A549 (cell line): ENCODE results near the gene MTG1. TPM values are rescaled to one million over a fixed set of nuclear protein-coding genes. Genes with fewer than 3 reads are reported as not detected.

Experiments used
- ATAC-seq, 2 experiments: fragments of 200-7000 bp in 1 of 2; fragments of >200 bp in 1 of 2; cut with Nextera tagmentation in 1 of 2; cut with Tn5 transposase in 1 of 2; 3 replicates each; pipeline versions ENCODE4 v1.8.0 to v1.9.1; 2018 to 2020; ENCODE audit warnings: mild to moderate bottlenecking in 1 of 2, moderate library complexity in 1 of 2
- CTCF ChIA-PET: fragments of 300-600 bp; sonication (Branson Sonifier 250); formaldehyde crosslinking; extraction: SDS; loops from one replicate; lab custom pipeline; 2021; ENCODE audit warnings: antibody characterized with exemption, inconsistent platforms; lab: Yijun Ruan, JAX
- POLR2A ChIA-PET: fragments of 350-600 bp; formaldehyde crosslinking; extraction: SDS; loops from one replicate; lab custom pipeline; 2021; ENCODE audit warnings: antibody characterized with exemption, inconsistent platforms; lab: Yijun Ruan, JAX
- DNase-seq, 2 experiments: peaks; one replicate each; pipeline versions ENCODE4 v3.0.0 to v3.0.0-alpha.2; 2011 to 2016; ENCODE audit warnings: low read depth in 1 of 2, low spot score in 1 of 2
- FAIRE-seq: peaks from 2 replicates; lab custom pipeline; 2011; peaks lifted over from hg19 to GRCh38; lab: Jason Lieb, UNC
- H3K27ac ChIP-seq, 2 experiments: fragments of >200 bp; sonication (Bioruptor Twin); formaldehyde crosslinking; 3 replicates each; pipeline ENCODE4 v1.5.1; 2016 to 2017
- H3K4me1 ChIP-seq: fragments of >200 bp; sonication (Bioruptor Twin); formaldehyde crosslinking; 3 replicates; pipeline ENCODE4 v1.6.1; 2016
- H3K4me2 ChIP-seq: fragments of >200 bp; sonication (Bioruptor Twin); formaldehyde crosslinking; 3 replicates; pipeline ENCODE4 v1.6.1; 2016
- H3K4me3 ChIP-seq: fragments of >200 bp; sonication (Bioruptor Twin); formaldehyde crosslinking; 3 replicates; pipeline ENCODE4 v1.5.1; 2016
- H3K9me3 ChIP-seq: fragments of >200 bp; sonication (Bioruptor Twin); formaldehyde crosslinking; 3 replicates; pipeline ENCODE4 v1.6.1; 2016
- BHLHE40 ChIP-seq: IDR thresholded peaks from 2 replicates; pipeline ENCODE4 v1.6.1; 2012; ENCODE audit warnings: low read depth, low read length, inconsistent platforms
- CBX2 ChIP-seq: fragments of 200-600 bp; sonication (generic); IDR thresholded peaks from 2 replicates; pipeline ENCODE4 v1.6.1; 2016; ENCODE audit warnings: low read depth, mild to moderate bottlenecking, borderline replicate concordance
- CBX8 ChIP-seq: fragments of 200-600 bp; sonication (generic); IDR thresholded peaks from 2 replicates; pipeline ENCODE4 v1.6.1; 2016
- CEBPB ChIP-seq, 2 experiments: fragments of >200 bp in 1 of 2; sonication (Bioruptor Twin) in 1 of 2; formaldehyde crosslinking in 1 of 2; IDR thresholded peaks; 2 replicates each; pipeline ENCODE4 v1.6.1; 2012 to 2016
- CHD4 ChIP-seq: fragments of 200-600 bp; sonication (generic); IDR thresholded peaks from 2 replicates; pipeline ENCODE4 v1.6.1; 2016; ENCODE audit warnings: antibody characterized with exemption, mild to moderate bottlenecking, borderline replicate concordance
- EHF ChIP-seq: fragments of 250-450 bp; sonication (Bioruptor Pico); IDR thresholded peaks from 2 replicates; pipeline ENCODE4 v1.5.0; 2020; ENCODE audit warnings: mild to moderate bottlenecking
- EP300 ChIP-seq, 2 experiments: fragments of >200 bp; sonication (Bioruptor Twin); formaldehyde crosslinking; IDR thresholded peaks; 2 replicates in 1 of 2; 3 replicates in 1 of 2; pipeline ENCODE4 v1.6.1; 2016 to 2017
- ESRRA ChIP-seq: fragments of 150-350 bp; IDR thresholded peaks from 2 replicates; pipeline ENCODE4 v1.6.1; 2014; ENCODE audit warnings: mild to moderate bottlenecking, low read length, borderline replicate concordance
- GATA3 ChIP-seq: IDR thresholded peaks from 2 replicates; pipeline ENCODE4 v1.6.1; 2012; ENCODE audit warnings: borderline replicate concordance
- HOXA7 ChIP-seq: fragments of 250-450 bp; sonication (Bioruptor Pico); IDR thresholded peaks from 2 replicates; pipeline ENCODE4 v1.5.0; 2020; ENCODE audit warnings: mild to moderate bottlenecking, moderate library complexity
- HOXB5 ChIP-seq: fragments of 250-450 bp; sonication (Bioruptor Pico); IDR thresholded peaks from 2 replicates; pipeline ENCODE4 v1.5.0; 2020; ENCODE audit warnings: mild to moderate bottlenecking, moderate library complexity
- MAZ ChIP-seq: fragments of 150-350 bp; IDR thresholded peaks from 2 replicates; pipeline ENCODE4 v1.6.1; 2014; ENCODE audit warnings: antibody characterized with exemption, low read depth, low read length, borderline replicate concordance
- MYC ChIP-seq: IDR thresholded peaks from 2 replicates; pipeline ENCODE4 v1.6.1; 2012; ENCODE audit warnings: mild to moderate bottlenecking, inconsistent platforms, low read length, improper control_type of control experiment, borderline replicate concordance
- NFE2L2 ChIP-seq: fragments of 150-350 bp; conservative IDR thresholded peaks from 2 replicates; pipeline ENCODE4 v1.6.1; 2014; ENCODE audit warnings: low read length
- NPAS2 ChIP-seq: fragments of 250-450 bp; sonication (Bioruptor Pico); IDR thresholded peaks from 2 replicates; pipeline ENCODE4 v1.8.0; 2022; ENCODE audit warnings: mild to moderate bottlenecking, moderate library complexity, borderline replicate concordance
- POLR2A ChIP-seq: IDR thresholded peaks from 2 replicates; pipeline ENCODE4 v1.6.1; 2012; ENCODE audit warnings: mild to moderate bottlenecking, low read length
- POLR2AphosphoS2 ChIP-seq: conservative IDR thresholded peaks from 2 replicates; pipeline ENCODE4 v1.6.1; 2012; ENCODE audit warnings: low read length, improper control_type of control experiment, inconsistent platforms
- RCOR1 ChIP-seq: fragments of 150-350 bp; IDR thresholded peaks from 2 replicates; pipeline ENCODE4 v1.6.1; 2014; ENCODE audit warnings: antibody characterized with exemption, low read length, low read depth
- RFX5 ChIP-seq: fragments of 450-650 bp; IDR thresholded peaks from 2 replicates; pipeline ENCODE4 v1.7.1; 2014; ENCODE audit warnings: antibody characterized with exemption, mild to moderate bottlenecking, moderate library complexity
- SMC3 ChIP-seq: fragments of >200 bp; sonication (Bioruptor Twin); formaldehyde crosslinking; IDR thresholded peaks from 3 replicates; pipeline ENCODE4 v1.6.1; 2018; ENCODE audit warnings: inconsistent platforms
- SREBF2 ChIP-seq: fragments of 450-650 bp; IDR thresholded peaks from 2 replicates; pipeline ENCODE4 v1.6.1; 2014; ENCODE audit warnings: mild to moderate bottlenecking, moderate library complexity
- TFCP2L1 ChIP-seq: fragments of 250-450 bp; sonication (Bioruptor Pico); IDR thresholded peaks from 2 replicates; pipeline ENCODE4 v1.5.0; 2021; ENCODE audit warnings: mild to moderate bottlenecking
- WGBS: methylation state at CpG from one replicate; pipeline ENCODE4 v1.1.6; 2017; ENCODE audit errors: missing lambda C conversion rate; 5-methylcytosine and 5-hydroxymethylcytosine counted together
- polyA plus RNA-seq, 4 experiments: library from polyadenylated mRNA; depleted of rRNA in 3 of 4; stranded (reverse); fragments of >200 nt; fragmentation: RNase III in 1 of 4; extraction: RNeasy Plus Mini Kit Qiagen cat#74134 plus additional on column Dnase treatment in 1 of 4; gene quantifications; 2 replicates in 3 of 4; 3 replicates in 1 of 4; pipeline ENCODE4 v1.2.3, GENCODE V29; 2011 to 2017
- TF ChIP-seq, protein P1 (sequence below): fragments of >200 bp; sonication (Bioruptor Twin); formaldehyde crosslinking; IDR thresholded peaks from 3 replicates; pipeline ENCODE4 v1.6.1; 2016
- TF ChIP-seq, protein P2 (sequence below): fragments of >200 bp; sonication (Bioruptor Twin); formaldehyde crosslinking; IDR thresholded peaks from 3 replicates; pipeline ENCODE4 v1.5.1; 2016
- TF ChIP-seq, protein P3 (sequence below): fragments of 250-450 bp; sonication (Bioruptor Pico); IDR thresholded peaks from 2 replicates; pipeline ENCODE4 v1.5.0; 2020; ENCODE audit warnings: low read depth, mild to moderate bottlenecking, moderate library complexity
- TF ChIP-seq, protein P4 (sequence below): fragments of 450-650 bp; IDR thresholded peaks from 2 replicates; pipeline ENCODE4 v1.6.1; 2014; ENCODE audit warnings: antibody characterized with exemption
- TF ChIP-seq, protein P5 (sequence below): IDR thresholded peaks from 2 replicates; pipeline ENCODE4 v1.6.1; 2012
- TF ChIP-seq, protein P6 (sequence below): IDR thresholded peaks from 2 replicates; pipeline ENCODE4 v1.6.1; 2012

Gene MTG1
- polyA plus RNA-seq, 2 of the 4 experiments (the other 2 are of a cell fraction) = 60.3 to 67.2 TPM

DNA sequence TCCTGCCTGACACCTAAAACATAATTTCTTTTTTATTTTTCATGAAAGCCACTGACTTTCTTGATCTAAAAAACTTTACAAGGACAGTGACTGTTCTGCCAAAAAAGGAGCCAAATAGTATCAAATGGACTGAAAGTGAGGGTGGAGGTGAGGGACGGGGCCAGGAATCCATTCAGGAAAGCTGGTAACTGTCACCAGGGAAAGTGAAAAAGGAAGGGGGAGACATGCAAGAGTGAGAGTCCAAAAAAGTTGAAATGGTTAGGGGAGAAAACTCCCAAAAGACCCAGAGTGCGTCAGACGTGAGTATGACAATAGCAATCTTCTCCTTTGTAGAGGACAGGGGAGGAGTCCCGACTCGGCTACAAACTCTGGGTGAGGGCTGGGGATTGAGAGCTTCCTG lies 49.7 kb upstream of the MTG1 start:
- no peak for TF ChIP-seq ESRRA
- TF ChIP-seq, protein P1, sequence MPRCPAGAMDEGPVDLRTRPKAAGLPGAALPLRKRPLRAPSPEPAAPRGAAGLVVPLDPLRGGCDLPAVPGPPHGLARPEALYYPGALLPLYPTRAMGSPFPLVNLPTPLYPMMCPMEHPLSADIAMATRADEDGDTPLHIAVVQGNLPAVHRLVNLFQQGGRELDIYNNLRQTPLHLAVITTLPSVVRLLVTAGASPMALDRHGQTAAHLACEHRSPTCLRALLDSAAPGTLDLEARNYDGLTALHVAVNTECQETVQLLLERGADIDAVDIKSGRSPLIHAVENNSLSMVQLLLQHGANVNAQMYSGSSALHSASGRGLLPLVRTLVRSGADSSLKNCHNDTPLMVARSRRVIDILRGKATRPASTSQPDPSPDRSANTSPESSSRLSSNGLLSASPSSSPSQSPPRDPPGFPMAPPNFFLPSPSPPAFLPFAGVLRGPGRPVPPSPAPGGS = no peak
- no peak for TF ChIP-seq EHF
- no peak for TF ChIP-seq BHLHE40
- TF ChIP-seq SREBF2 = no peak
- TF ChIP-seq POLR2AphosphoS2 = no peak
- no peak for TF ChIP-seq TFCP2L1 (CRISPR knock-in tag)
- no peak for TF ChIP-seq MYC
- TF ChIP-seq EP300 (IDR thresholded peaks at IDR 0.05) = no peak
- TF ChIP-seq, protein P2, sequence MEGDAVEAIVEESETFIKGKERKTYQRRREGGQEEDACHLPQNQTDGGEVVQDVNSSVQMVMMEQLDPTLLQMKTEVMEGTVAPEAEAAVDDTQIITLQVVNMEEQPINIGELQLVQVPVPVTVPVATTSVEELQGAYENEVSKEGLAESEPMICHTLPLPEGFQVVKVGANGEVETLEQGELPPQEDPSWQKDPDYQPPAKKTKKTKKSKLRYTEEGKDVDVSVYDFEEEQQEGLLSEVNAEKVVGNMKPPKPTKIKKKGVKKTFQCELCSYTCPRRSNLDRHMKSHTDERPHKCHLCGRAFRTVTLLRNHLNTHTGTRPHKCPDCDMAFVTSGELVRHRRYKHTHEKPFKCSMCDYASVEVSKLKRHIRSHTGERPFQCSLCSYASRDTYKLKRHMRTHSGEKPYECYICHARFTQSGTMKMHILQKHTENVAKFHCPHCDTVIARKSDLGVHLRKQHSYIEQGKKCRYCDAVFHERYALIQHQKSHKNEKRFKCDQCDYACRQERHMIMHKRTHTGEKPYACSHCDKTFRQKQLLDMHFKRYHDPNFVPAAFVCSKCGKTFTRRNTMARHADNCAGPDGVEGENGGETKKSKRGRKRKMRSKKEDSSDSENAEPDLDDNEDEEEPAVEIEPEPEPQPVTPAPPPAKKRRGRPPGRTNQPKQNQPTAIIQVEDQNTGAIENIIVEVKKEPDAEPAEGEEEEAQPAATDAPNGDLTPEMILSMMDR = no peak
- no peak for TF ChIP-seq CBX8
- TF ChIP-seq SMC3 = no peak
- TF ChIP-seq, protein P3, sequence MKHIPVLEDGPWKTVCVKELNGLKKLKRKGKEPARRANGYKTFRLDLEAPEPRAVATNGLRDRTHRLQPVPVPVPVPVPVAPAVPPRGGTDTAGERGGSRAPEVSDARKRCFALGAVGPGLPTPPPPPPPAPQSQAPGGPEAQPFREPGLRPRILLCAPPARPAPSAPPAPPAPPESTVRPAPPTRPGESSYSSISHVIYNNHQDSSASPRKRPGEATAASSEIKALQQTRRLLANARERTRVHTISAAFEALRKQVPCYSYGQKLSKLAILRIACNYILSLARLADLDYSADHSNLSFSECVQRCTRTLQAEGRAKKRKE (CRISPR knock-in tag) = no peak
- ChIA-PET CTCF (interaction anchor here (0.7 to 9.2 kb wide), 2 partner anchors 15 to 17 kb away, joined by 3 to 76 read pairs; no protein-coding TSS in a partner anchor), POLR2A (interaction anchor here (0.6 to 1.4 kb wide), 2 partner anchors 13 to 897 kb away, joined by 3 read pairs; no protein-coding TSS in a partner anchor)
- Histone ChIP-seq H3K4me1 (peaks cover 7% of the 10 kb centered on the region; the same call in 2 of the 3 replicates), H3K9me3 (no peaks in the 10 kb centered on the region), H3K27ac (no peak overlapping the region), H3K4me2 (no peak overlapping the region), H3K4me3 (no peak overlapping the region)
- DNase-seq = no peak
- no peak for FAIRE-seq
- no peak for ATAC-seq
- 82% methylated on average over 5 of the region's 5 CpGs for WGBS

DNA sequence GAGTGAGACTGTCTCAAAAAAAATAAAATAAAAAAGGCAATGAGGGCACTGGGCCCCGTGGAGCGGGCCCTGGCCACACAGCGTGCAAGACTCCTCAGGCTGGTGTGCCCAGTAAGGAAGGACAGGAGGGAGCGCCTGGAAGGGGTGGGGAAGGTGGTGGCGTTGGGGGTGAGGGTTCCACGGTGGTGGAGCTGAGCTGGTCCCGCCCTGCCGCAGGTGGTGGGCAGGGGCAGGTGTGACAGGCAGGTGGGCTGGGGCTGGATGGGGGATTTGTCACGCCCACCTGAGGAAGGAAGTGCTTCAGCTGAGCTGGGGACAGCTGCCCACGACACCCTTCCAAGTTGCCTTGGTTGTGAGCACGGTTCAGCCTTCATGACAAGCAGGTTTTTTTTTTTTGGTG lies 47.5 kb upstream of the MTG1 start:
- no peak overlapping the region for H3K4me2 ChIP-seq
- WGBS = 72% methylated on average over 11 of the region's 11 CpGs
- no peak for DNase-seq
- ChIA-PET POLR2A (no interaction called here), CTCF (interaction anchor here (0.9 to 9.2 kb wide), 2 partner anchors 9 to 18 kb away, joined by 4 to 76 read pairs; no protein-coding TSS in a partner anchor)
- no peak for ATAC-seq
- H3K9me3 ChIP-seq = no peaks in the 10 kb centered on the region
- FAIRE-seq = no peak
- TF ChIP-seq, protein P4, sequence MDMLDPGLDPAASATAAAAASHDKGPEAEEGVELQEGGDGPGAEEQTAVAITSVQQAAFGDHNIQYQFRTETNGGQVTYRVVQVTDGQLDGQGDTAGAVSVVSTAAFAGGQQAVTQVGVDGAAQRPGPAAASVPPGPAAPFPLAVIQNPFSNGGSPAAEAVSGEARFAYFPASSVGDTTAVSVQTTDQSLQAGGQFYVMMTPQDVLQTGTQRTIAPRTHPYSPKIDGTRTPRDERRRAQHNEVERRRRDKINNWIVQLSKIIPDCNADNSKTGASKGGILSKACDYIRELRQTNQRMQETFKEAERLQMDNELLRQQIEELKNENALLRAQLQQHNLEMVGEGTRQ = no peak
- TF ChIP-seq POLR2A = no peak
- TF ChIP-seq, protein P5, sequence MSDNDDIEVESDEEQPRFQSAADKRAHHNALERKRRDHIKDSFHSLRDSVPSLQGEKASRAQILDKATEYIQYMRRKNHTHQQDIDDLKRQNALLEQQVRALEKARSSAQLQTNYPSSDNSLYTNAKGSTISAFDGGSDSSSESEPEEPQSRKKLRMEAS = no peak
- TF ChIP-seq HOXA7 (CRISPR knock-in tag) = no peak
- no peak for TF ChIP-seq GATA3
- no peak for TF ChIP-seq CEBPB (IDR thresholded peaks at IDR 0.05)
- TF ChIP-seq, protein P6, sequence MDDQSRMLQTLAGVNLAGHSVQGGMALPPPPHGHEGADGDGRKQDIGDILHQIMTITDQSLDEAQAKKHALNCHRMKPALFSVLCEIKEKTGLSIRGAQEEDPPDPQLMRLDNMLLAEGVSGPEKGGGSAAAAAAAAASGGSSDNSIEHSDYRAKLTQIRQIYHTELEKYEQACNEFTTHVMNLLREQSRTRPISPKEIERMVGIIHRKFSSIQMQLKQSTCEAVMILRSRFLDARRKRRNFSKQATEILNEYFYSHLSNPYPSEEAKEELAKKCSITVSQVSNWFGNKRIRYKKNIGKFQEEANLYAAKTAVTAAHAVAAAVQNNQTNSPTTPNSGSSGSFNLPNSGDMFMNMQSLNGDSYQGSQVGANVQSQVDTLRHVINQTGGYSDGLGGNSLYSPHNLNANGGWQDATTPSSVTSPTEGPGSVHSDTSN = no peak
- no peak for TF ChIP-seq NPAS2 (CRISPR knock-in tag)
- no peak for TF ChIP-seq RFX5
- no peak for TF ChIP-seq CHD4
- no peak for TF ChIP-seq ESRRA
- no peak for TF ChIP-seq MAZ
- TF ChIP-seq, protein P1 = no peak
- TF ChIP-seq EP300 (IDR thresholded peaks at IDR 0.05) = no peak
- TF ChIP-seq POLR2AphosphoS2 = no peak
- no peak for TF ChIP-seq NFE2L2
- no peak for TF ChIP-seq RCOR1
- TF ChIP-seq HOXB5 (CRISPR knock-in tag) = no peak
- no peak for TF ChIP-seq CBX2
- no peak overlapping the region for H3K27ac ChIP-seq
- no peak overlapping the region for H3K4me3 ChIP-seq
- H3K4me1 ChIP-seq = peaks cover 7% of the 10 kb centered on the region; the same call in 2 of the 3 replicates
